HEK293 (cell line): ENCODE results near the gene ZNF480.

ENCODE experiments used
- HOXD13 ChIP-seq: sonication (generic); formaldehyde crosslinking; IDR thresholded peaks from 2 replicates; pipeline ENCODE4 v1.8.0; 2022; ENCODE audit warnings: missing genetic modification reagents, borderline replicate concordance
- KLF16 ChIP-seq: fragments of 450-650 bp; formaldehyde crosslinking; IDR thresholded peaks from 2 replicates; pipeline ENCODE4 v1.5.1; 2017; ENCODE audit warnings: missing biosample characterization, missing genetic modification characterization
- KLF7 ChIP-seq: fragments of 450-650 bp; formaldehyde crosslinking; IDR thresholded peaks from 2 replicates; pipeline ENCODE4 v1.5.1; 2016; ENCODE audit warnings: missing biosample characterization, missing genetic modification characterization, borderline replicate concordance
- PRDM1 ChIP-seq: fragments of 450-650 bp; formaldehyde crosslinking; IDR thresholded peaks from 2 replicates; pipeline ENCODE4; 2016; ENCODE audit warnings: missing biosample characterization, missing genetic modification characterization
- SETDB1 ChIP-seq: IDR thresholded peaks from one replicate; pipeline ENCODE4 v1.6.1; 2017; ENCODE audit warnings: mild to moderate bottlenecking, low read length, moderate library complexity, mixed read lengths; ENCODE audit not compliant: insufficient read length
- SP2 ChIP-seq: fragments of 450-650 bp; formaldehyde crosslinking; IDR thresholded peaks from 2 replicates; pipeline ENCODE4 v1.5.1; 2016; ENCODE audit warnings: missing biosample characterization, missing genetic modification characterization
- ZBTB20 ChIP-seq: fragments of 450-650 bp; formaldehyde crosslinking; IDR thresholded peaks from 2 replicates; pipeline ENCODE4 v1.5.1; 2016; ENCODE audit warnings: missing biosample characterization, missing genetic modification characterization
- ZBTB26 ChIP-seq: fragments of 450-650 bp; formaldehyde crosslinking; optimal IDR thresholded peaks from 2 replicates; pipeline ENCODE3; 2016; ENCODE audit warnings: missing biosample characterization, mild to moderate bottlenecking, missing genetic modification characterization
- ZNF138 ChIP-seq: fragments of 450-650 bp; formaldehyde crosslinking; IDR thresholded peaks from 2 replicates; pipeline ENCODE4 v1.5.1; 2016; ENCODE audit warnings: missing biosample characterization, missing genetic modification characterization, borderline replicate concordance
- ZNF155 ChIP-seq: fragments of 450-650 bp; formaldehyde crosslinking; IDR thresholded peaks from 2 replicates; pipeline ENCODE4 v1.5.1; 2016; ENCODE audit warnings: missing biosample characterization, missing genetic modification characterization
- ZNF335 ChIP-seq: fragments of 450-650 bp; formaldehyde crosslinking; conservative IDR thresholded peaks from 2 replicates; pipeline ENCODE4 v1.5.1; 2016; ENCODE audit warnings: missing biosample characterization, missing genetic modification characterization
- ZNF341 ChIP-seq: fragments of 450-650 bp; formaldehyde crosslinking; IDR thresholded peaks from 2 replicates; pipeline ENCODE4; 2016; ENCODE audit warnings: low read depth, missing biosample characterization, missing genetic modification characterization
- ZNF433 ChIP-seq: fragments of 450-650 bp; formaldehyde crosslinking; IDR thresholded peaks from 2 replicates; pipeline ENCODE4 v1.5.1; 2016; ENCODE audit warnings: missing biosample characterization, missing genetic modification characterization, low read depth
- ZNF473 ChIP-seq: fragments of 450-650 bp; formaldehyde crosslinking; IDR thresholded peaks from 2 replicates; pipeline ENCODE4 v1.5.1; 2017; ENCODE audit warnings: missing biosample characterization, missing genetic modification characterization
- ZNF510 ChIP-seq: fragments of 450-650 bp; formaldehyde crosslinking; IDR thresholded peaks from 2 replicates; pipeline ENCODE4 v1.5.1; 2018; ENCODE audit warnings: mild to moderate bottlenecking, missing genetic modification characterization, missing biosample characterization; ENCODE audit not compliant: insufficient replicate concordance
- ZNF518A ChIP-seq: fragments of 450-650 bp; formaldehyde crosslinking; conservative IDR thresholded peaks from 2 replicates; pipeline ENCODE4 v1.5.1; 2016; ENCODE audit warnings: low read depth, missing biosample characterization, missing genetic modification characterization
- ZNF548 ChIP-seq: fragments of 450-650 bp; formaldehyde crosslinking; IDR thresholded peaks from 2 replicates; pipeline ENCODE4 v1.5.1; 2016; ENCODE audit warnings: missing biosample characterization, missing genetic modification characterization
- ZNF610 ChIP-seq: fragments of 450-650 bp; formaldehyde crosslinking; IDR thresholded peaks from 2 replicates; pipeline ENCODE4 v1.5.1; 2016; ENCODE audit warnings: missing biosample characterization, missing genetic modification characterization, borderline replicate concordance
- ZNF654 ChIP-seq: fragments of 450-650 bp; formaldehyde crosslinking; IDR thresholded peaks from 2 replicates; pipeline ENCODE4 v1.5.1; 2016; ENCODE audit warnings: low read depth, missing biosample characterization, missing genetic modification characterization
- ZNF830 ChIP-seq: fragments of 450-650 bp; IDR thresholded peaks from 2 replicates; pipeline ENCODE4 v1.5.0; 2018; ENCODE audit warnings: missing biosample characterization, missing genetic modification characterization, low read depth, mild to moderate bottlenecking, moderate library complexity
- ZSCAN16 ChIP-seq: fragments of 450-650 bp; formaldehyde crosslinking; IDR thresholded peaks from 2 replicates; pipeline ENCODE4 v1.5.1; 2016; ENCODE audit warnings: missing biosample characterization, missing genetic modification characterization
- TF ChIP-seq, protein P1 (sequence below): fragments of 450-650 bp; formaldehyde crosslinking; IDR thresholded peaks from 2 replicates; pipeline ENCODE4 v1.5.1; 2017; ENCODE audit warnings: missing biosample characterization, missing genetic modification characterization
- TF ChIP-seq, protein P2 (sequence below): fragments of 450-650 bp; formaldehyde crosslinking; IDR thresholded peaks from 2 replicates; pipeline ENCODE4 v1.5.1; 2016; ENCODE audit warnings: missing biosample characterization, missing genetic modification characterization
- TF ChIP-seq, protein P3 (sequence below): fragments of 450-650 bp; formaldehyde crosslinking; IDR thresholded peaks from 2 replicates; pipeline ENCODE4 v1.5.1; 2016; ENCODE audit warnings: missing biosample characterization, missing genetic modification characterization, low read depth
- TF ChIP-seq, protein P4 (sequence below): fragments of 450-650 bp; formaldehyde crosslinking; IDR thresholded peaks from 2 replicates; pipeline ENCODE4 v1.5.1; 2016; ENCODE audit warnings: missing biosample characterization, missing genetic modification characterization
- TF ChIP-seq, protein P5 (sequence below): fragments of 450-650 bp; formaldehyde crosslinking; IDR thresholded peaks from 2 replicates; pipeline ENCODE4 v1.5.1; 2017; ENCODE audit warnings: missing biosample characterization, missing genetic modification characterization

Gene ZNF480

DNA sequence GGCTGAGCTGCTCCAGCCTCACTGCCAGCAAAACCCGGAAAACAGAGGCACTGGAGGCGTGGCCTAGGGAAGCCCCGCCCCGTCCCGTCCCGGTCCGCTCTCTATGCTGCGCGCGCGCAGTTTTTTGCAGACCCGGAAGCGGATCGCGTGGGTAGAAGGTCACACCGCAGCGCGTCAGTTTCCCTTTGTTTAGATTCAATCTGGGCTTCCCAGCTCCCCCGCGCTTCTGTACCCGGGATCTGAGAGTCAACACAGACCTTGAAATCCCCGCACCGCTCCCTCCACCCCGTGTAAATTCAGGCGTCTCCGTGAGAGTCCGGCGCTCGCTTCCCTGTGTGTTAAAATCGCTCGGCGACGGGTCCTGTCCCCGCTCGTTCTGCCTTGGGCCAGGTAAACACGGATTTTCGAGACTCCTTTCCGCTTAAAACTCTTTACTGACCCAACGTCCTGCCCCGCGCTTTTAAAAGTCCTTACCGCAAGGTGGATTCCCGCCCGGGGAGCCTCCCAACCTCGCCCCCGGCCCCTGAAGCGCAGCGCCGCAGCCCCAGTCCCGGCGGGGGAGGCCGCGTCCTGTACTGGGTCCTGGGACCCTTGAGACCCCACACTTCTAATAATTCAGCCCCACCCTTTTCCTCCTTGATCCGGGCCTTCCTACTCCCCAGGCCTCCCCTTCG lies 39.3 kb downstream of the ZNF480 start, which contains the start of gene ZNF610 (continued):
- TF ChIP-seq, protein P1, sequence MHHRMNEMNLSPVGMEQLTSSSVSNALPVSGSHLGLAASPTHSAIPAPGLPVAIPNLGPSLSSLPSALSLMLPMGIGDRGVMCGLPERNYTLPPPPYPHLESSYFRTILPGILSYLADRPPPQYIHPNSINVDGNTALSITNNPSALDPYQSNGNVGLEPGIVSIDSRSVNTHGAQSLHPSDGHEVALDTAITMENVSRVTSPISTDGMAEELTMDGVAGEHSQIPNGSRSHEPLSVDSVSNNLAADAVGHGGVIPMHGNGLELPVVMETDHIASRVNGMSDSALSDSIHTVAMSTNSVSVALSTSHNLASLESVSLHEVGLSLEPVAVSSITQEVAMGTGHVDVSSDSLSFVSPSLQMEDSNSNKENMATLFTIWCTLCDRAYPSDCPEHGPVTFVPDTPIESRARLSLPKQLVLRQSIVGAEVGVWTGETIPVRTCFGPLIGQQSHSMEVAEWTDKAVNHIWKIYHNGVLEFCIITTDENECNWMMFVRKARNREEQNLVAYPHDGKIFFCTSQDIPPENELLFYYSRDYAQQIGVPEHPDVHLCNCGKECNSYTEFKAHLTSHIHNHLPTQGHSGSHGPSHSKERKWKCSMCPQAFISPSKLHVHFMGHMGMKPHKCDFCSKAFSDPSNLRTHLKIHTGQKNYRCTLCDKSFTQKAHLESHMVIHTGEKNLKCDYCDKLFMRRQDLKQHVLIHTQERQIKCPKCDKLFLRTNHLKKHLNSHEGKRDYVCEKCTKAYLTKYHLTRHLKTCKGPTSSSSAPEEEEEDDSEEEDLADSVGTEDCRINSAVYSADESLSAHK (tag by site-specific recombination) = no peak
- TF ChIP-seq ZBTB26 (peak; percentile 27), ZNF433 (tag by site-specific recombination) (no peak), ZNF341 (no peak), ZNF518A (tag by site-specific recombination) (peak; percentile 89), ZNF473 (tag by site-specific recombination) (no peak), ZNF830 (tag by site-specific recombination) (no peak), SP2 (peak; percentile 54), KLF7 (tag by site-specific recombination) (no peak), ZNF155 (tag by site-specific recombination) (no peak), HOXD13 (CRISPR knock-in tag) (no peak), ZSCAN16 (tag by site-specific recombination) (no peak), KLF16 (tag by site-specific recombination) (no peak), ZNF654 (tag by site-specific recombination) (no peak), ZNF138 (tag by site-specific recombination) (no peak), ZNF610 (tag by site-specific recombination) (0 out of 2 replicates have a peak, but pooled peaks have one; percentile 61), ZNF335 (tag by site-specific recombination) (peak; percentile 41), SETDB1 (no peak), ZNF510 (tag by site-specific recombination) (no peak), PRDM1 (tag by site-specific recombination) (no peak), ZNF548 (no peak), ZBTB20 (tag by site-specific recombination) (0 out of 2 replicates have a peak, but pooled peaks have one; percentile 13)
- TF ChIP-seq, protein P2, sequence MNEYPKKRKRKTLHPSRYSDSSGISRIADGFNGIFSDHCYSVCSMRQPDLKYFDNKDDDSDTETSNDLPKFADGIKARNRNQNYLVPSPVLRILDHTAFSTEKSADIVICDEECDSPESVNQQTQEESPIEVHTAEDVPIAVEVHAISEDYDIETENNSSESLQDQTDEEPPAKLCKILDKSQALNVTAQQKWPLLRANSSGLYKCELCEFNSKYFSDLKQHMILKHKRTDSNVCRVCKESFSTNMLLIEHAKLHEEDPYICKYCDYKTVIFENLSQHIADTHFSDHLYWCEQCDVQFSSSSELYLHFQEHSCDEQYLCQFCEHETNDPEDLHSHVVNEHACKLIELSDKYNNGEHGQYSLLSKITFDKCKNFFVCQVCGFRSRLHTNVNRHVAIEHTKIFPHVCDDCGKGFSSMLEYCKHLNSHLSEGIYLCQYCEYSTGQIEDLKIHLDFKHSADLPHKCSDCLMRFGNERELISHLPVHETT (tag by site-specific recombination) = no peak
- TF ChIP-seq, protein P3, sequence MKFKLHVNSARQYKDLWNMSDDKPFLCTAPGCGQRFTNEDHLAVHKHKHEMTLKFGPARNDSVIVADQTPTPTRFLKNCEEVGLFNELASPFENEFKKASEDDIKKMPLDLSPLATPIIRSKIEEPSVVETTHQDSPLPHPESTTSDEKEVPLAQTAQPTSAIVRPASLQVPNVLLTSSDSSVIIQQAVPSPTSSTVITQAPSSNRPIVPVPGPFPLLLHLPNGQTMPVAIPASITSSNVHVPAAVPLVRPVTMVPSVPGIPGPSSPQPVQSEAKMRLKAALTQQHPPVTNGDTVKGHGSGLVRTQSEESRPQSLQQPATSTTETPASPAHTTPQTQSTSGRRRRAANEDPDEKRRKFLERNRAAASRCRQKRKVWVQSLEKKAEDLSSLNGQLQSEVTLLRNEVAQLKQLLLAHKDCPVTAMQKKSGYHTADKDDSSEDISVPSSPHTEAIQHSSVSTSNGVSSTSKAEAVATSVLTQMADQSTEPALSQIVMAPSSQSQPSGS (tag by site-specific recombination) = no peak
- TF ChIP-seq, protein P4, sequence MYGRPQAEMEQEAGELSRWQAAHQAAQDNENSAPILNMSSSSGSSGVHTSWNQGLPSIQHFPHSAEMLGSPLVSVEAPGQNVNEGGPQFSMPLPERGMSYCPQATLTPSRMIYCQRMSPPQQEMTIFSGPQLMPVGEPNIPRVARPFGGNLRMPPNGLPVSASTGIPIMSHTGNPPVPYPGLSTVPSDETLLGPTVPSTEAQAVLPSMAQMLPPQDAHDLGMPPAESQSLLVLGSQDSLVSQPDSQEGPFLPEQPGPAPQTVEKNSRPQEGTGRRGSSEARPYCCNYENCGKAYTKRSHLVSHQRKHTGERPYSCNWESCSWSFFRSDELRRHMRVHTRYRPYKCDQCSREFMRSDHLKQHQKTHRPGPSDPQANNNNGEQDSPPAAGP (tag by site-specific recombination) = no peak
- TF ChIP-seq, protein P5, sequence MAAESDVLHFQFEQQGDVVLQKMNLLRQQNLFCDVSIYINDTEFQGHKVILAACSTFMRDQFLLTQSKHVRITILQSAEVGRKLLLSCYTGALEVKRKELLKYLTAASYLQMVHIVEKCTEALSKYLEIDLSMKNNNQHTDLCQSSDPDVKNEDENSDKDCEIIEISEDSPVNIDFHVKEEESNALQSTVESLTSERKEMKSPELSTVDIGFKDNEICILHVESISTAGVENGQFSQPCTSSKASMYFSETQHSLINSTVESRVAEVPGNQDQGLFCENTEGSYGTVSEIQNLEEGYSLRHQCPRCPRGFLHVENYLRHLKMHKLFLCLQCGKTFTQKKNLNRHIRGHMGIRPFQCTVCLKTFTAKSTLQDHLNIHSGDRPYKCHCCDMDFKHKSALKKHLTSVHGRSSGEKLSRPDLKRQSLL = no peak
